Smooth muscle cell of the brain vasculature (primary cell): ENCODE data around the gene SYVN1.
A peak's percentile ranks its signal among the peaks of the same experiment; 100 is the strongest.
"Not testable (repeated sequence)": the region's sequence is repeated elsewhere in the genome, so short reads cannot be mapped to it uniquely, and the experiment has no call there.

ENCODE experiments used
- DNase-seq: peaks from one replicate; pipeline ENCODE4 v3.0.0-alpha.2; 2012; ENCODE audit warnings: low read depth, low spot score

SYVN1 gene

GRCh38 chr11:65151331-65151899, 17.1 kb upstream of the SYVN1 start:
- no peak for DNase-seq

GRCh38 chr11:65150509-65151299, 16.4 kb upstream of the SYVN1 start:
- peak; percentile 67 for DNase-seq

- not testable (repeated sequence) for DNase-seq
Measured at GRCh38 chr11:65150131-65150508, 15.8 kb upstream of the SYVN1 start.

- no peak for DNase-seq
Measured at GRCh38 chr11:65148657-65149056, 14.3 kb upstream of the SYVN1 start.

- no peak for DNase-seq
Measured at GRCh38 chr11:65147352-65148075, 13.2 kb upstream of the SYVN1 start.

GRCh38 chr11:65141896-65142494, 7.7 kb upstream of the SYVN1 start:
- DNase-seq = no peak

- DNase-seq = no peak
Measured at GRCh38 chr11:65136515-65137096, 2.3 kb upstream of the SYVN1 start.

- no peak for DNase-seq
Measured at GRCh38 chr11:65135633-65136145, 1.4 kb upstream of the SYVN1 start.

GRCh38 chr11:65134952-65135632, 773 bp upstream of the SYVN1 start:
- peak; percentile 81 for DNase-seq

GRCh38 chr11:65133724-65134123, 595 bp downstream of the SYVN1 start:
- DNase-seq = no peak

GRCh38 chr11:65132988-65133700, 1.2 kb downstream of the SYVN1 start:
- DNase-seq = no peak

GRCh38 chr11:65132238-65132987, 1.9 kb downstream of the SYVN1 start:
- DNase-seq = no peak

GRCh38 chr11:65131895-65132237, 2.5 kb downstream of the SYVN1 start:
- no peak for DNase-seq

- no peak for DNase-seq
Measured at GRCh38 chr11:65131417-65131776, 2.9 kb downstream of the SYVN1 start.

- no peak for DNase-seq
Measured at GRCh38 chr11:65130631-65131416, 3.5 kb downstream of the SYVN1 start.

- DNase-seq = no peak
Measured at GRCh38 chr11:65129649-65130441, 4.5 kb downstream of the SYVN1 start.

- no peak for DNase-seq
Measured at GRCh38 chr11:65128182-65129145, 5.9 kb downstream of the SYVN1 start.
